Right hindlimb (tissue), 1 donor: Measurements from ENCODE around the gene GPR157.
A peak's percentile ranks its signal among the peaks of the same experiment; 100 is the strongest.
"Not testable (repeated sequence)": the region's sequence is repeated elsewhere in the genome, so short reads cannot be mapped to it uniquely, and the experiment has no call there.

Experiments used
- DNase-seq: peaks from one replicate; pipeline ENCODE4 v3.0.0-alpha.2; 2018

Gene GPR157

DNA sequence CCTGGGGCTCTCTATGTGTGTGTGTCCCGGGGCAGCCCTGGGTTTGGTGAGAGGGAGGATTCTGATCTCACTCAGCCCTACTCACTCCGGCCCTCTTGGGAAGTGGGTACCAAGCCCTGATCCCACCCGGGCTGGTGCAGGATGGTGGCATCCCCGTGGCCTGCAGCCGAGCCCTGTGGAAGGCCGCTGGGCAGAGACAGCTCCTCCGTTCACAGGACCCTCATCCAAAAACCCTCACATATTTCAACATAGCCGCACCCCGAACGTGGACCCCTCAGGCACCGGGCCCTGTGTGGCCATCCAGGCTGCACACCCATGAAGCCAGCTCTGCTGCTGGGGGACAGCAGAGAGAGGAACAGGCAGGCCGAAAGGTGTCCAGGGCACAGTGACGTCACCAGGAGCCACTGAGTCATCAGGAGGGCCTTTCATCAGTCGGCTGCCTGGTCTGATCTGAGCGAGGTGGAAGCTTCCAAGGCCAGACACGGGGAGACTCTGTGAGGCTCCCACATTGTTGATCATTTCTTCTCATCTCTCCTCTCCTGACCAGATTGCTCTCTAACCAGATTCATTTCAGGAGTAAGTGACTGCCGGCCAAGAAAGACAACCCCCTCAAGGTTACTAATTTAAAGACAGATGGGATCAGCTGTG, 16.2 kb upstream of the GPR157 start:
- no peak for DNase-seq

DNA sequence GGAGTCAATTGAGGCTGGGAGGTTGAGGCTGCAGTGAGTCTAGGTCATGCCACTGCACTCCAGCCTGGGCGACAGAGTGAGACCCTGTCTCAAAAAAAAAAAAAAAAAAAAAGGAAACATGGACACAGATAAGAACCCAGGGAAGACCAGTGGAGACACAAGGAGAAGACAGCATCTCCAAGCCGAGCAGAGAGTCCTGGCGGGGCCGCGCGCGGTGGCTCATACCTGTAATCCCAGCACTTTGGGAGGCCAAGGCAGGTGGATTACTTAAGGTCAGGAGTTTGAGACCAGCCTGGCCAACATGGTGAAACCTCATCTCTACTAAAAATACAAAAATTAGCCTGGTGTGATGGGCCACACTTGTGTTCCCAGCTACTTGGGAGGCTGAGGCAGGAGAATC, 15.6 kb upstream of the GPR157 start:
- DNase-seq = not testable (repeated sequence)

DNA sequence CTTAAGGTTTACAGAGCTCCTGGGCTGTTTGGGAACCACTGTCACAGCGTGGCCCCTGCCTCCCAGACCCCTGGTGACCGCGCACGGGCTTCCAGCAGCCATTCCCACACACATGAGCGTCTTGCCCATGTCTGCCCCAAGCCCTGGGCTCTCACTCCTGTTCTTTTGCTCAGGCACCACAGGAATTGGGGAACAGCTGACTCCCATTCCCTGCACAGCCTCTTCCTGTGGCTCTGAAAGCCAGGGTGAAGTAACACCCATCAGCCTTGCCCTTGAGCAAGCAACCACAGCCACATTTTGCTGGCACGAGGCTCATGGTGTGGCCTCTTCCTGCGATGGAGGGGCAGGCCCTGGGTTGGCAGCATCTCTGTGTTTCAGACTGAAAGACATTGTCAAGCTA, 14.3 kb upstream of the GPR157 start:
- no peak for DNase-seq

DNA sequence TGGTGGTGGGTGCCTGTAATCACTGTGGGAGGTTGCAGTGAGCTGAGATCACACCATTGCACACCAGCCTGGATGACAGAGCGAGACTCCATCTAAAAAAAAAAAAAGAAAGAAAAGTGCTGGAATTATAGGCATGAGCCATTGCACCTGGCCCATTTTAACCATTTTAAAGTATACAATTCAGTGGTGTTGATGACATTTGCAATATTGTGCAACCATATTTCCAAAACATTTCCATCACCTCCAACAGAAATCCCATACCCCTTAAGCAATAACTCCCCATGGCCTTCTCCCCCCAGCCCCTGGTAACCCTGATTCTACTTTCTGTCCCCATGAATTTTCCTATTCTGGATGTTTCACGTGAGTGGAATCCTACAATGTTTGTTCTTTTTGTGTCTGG, 11.0 kb upstream of the GPR157 start:
- no peak for DNase-seq

DNA sequence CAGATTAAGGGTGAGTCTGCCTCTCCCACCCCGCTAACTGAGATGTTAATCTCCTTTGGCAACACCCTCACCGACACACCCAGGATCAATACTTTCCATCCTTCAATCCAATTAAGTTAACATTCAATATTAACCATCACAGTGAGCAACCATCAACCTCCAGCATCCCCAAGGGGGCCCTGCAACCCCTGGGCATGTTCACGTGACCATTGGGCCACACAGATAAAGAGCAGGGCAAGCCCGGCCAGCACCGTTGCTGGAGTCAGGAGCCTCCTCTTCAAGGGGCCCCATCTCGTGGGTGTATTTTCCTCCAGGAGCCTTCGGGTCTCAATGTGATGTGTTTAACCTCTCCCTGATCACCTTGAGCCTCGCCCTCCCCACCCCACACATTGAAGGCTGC, 8.0 kb upstream of the GPR157 start:
- no peak for DNase-seq

DNA sequence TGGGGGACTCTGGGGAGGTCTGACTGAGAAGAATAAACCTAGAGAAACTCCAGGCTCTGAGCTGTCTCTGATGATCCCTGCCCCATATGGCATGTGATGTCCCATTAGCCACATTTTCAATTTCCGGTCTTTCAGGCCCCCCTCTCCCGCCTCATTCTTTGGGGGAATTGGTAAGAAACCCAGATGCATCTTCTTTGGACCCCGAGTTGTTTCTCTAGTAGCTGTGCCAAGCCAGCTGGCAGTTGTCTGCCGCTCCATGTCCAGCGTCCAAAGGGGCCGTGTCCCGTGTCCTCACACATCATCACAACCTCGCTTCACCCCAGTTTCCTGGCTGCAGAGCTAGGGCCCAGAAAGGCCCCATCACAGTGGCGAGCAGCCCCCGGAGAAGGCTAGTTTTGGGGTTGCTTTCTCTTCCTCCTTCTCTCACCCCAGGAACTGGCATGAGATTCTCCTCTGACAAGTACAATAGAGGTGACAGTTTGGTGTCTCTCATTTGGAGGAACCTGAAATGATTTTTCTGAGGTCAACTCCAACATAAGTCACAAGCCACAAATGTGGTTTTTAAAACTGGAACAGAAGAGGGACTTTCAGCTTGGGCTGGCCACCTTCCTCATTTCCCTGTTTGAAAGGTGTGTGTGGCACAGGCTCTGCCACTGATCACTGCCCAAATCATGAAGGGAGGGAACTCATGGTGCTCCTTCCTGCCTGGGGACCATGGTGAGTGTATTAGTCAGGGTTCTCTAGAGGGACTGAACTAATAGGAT, 6.4 kb upstream of the GPR157 start:
- no peak for DNase-seq

DNA sequence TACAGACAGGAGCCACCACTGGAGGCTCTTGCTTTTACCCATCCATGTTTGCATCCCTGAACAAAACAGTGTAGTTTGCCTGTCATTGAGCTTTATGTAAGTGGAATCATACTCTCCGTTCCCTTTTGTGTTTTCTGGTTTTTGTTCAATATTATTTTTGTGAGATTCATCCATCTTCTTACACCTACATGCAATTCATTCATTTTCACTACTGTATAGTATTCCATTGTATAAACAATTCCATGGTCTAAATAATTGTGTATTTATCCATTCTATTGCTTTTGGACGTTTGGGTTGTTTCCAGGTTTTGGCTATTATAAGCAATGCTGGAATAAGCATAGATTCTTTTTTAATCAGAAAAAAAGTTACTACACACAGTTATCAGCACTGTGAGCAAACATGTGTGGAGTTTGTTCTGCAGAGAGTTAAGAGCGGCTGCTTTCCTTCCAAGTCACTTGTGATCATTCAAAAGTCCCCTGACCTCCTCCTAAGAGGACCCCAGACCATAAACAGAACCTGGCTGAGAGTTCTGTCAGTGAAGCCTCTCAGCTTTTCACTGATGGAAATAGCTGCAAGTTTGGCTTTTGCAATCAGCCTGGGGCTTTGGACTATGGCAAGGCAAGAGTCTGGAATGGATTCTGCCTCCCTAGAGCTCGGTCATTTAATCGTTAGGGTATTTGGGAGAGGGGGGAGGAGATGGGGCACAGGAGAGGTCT, 5.1 kb upstream of the GPR157 start:
- no peak for DNase-seq

DNA sequence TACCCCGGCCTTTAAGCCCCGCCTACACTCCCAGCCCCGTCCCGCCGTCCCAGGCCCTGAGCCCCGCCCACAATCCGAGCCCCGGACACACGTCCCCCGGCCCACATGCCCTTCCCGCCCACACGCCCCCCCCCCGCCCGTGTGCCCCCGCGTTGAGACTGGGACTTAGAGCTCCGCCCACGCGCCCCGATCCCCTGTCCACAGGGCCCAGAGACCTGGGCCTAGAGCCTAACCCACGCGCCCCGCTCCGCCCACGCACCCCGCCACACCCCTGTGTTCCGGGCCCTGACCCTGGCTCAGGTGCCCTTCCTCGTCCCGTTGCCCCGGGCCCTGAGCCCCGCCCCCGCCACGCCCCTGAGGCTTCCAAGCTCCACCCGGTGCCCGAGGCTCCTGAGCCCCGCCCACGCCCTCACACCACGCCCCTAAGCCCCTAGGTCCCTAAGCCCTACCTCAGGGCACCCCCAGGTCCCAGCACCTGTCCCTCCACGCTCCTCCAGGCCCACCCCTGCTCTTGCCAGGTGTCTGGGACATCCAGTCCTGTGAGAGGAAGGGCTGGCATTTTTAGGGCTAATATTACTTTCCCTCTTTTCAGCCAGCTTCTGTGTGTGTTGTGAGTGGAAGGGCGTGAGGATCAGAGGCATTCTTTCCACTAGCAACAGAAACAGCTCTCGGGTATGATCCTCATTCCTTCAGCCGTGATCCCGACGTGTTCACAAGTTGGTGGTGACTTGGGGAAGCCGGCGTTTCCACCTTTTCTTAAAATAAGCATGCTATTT, 552 bp upstream of the GPR157 start:
- DNase-seq = peak; percentile 68

DNA sequence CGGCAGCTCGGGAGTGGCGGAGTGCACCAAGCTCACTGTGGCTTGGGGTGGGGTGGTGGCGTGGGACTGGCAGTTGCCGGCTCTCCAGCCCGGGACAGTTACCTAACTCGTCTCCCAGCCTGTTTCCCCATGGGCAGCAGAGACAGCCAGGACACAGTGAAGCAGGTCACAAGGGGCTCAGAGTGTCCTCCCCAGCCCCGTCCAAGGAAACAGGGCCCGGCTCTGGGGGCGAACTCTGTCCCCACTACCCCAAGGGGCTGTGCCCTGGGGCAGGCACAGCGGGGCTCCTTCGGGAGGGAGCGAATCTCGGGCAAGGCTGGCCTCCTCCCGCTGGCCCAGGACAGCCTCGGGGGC, 759 bp downstream of the GPR157 start:
- no peak for DNase-seq

DNA sequence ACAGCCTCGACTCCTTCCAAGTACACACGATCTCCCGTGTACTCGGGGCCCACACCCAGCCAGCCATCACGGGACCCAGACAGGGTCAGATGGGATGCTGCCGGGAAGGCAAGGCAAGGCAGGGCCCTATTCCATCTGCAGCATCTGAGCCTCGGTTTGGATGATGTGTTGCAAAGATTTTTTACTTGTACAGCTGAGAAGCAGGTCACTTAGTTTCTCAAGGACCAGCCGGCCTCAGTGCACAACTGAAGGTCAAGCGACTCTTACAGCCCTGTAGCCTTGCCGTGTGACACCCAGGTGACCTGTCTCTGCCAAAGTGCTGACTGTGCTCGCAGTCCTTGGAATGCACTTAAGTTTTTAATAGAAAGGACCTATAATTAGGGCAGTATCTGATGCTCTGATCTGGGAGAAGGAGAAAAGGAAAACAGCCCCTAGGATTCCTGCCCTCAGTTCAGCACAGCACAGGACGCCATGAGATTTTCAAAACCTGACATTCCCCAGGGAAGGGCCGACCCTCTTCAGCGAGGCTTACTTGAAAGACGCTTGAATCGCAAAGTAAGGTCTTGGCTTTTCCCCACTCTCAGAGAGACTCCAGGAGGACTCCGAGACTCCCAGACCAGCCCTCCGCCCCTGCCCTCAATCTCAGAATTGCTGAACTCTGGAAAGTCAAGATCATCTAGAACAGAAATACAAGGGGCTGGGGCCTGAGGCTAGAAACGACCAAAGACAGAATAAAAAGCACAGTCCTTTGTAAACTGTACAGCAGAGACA, 1.3 kb downstream of the GPR157 start:
- no peak for DNase-seq

DNA sequence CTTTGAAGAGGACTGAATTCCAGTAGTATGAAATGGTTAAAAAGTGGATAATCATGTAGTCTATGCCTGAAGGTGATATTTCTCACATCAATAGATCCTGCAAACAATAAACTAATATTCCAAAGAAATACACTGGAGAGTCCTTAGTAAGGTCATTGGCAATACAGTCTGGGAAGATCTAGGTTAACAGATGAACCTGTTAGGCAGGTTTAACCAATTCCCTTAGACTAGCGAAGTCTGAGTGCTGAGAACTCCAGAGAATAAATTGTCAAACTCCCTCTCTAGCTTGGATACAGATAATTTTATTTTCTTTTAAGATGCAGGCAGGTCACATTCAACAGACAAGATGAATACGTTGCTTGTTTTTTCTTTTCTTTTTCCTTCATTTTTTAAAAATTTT, 2.4 kb downstream of the GPR157 start:
- DNase-seq = no peak

DNA sequence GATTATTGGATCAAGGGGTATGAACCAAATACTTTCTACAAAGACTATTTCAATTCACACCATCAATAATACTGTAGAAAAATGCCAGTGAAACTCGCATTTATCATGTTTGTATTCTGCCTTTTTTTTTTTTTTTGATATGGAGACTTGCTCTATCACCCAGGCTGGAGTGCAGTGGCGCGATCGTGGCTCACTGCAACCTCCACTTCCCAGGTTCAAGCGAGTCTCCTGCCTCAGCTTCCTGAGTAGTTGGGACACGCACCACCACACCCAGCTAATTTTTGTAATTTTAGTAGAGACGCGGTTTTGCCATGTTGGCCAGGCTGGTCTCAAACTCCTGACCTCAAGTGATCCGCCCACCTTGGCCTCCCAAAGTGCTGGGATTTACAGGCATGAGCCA, 3.1 kb downstream of the GPR157 start:
- not testable (repeated sequence) for DNase-seq

DNA sequence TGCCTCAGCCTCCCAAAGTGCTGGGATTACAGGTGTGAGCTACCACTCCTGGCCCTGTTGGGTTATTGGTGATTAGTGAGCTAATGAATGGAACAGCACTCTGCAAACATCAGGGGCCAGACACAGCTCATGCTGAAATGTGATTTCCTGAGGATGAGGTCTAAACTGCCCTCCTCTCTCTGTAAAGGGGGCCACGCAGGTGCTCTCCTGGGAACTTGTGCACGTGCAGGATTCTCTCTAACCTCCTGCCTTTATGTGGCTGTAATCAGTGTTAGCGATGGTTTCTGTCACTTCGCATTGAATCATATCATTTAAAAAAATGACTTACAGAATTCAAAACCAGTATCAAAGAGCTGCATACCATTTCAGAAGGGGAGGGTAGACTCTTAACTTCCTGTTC, 3.6 kb downstream of the GPR157 start:
- DNase-seq = no peak

DNA sequence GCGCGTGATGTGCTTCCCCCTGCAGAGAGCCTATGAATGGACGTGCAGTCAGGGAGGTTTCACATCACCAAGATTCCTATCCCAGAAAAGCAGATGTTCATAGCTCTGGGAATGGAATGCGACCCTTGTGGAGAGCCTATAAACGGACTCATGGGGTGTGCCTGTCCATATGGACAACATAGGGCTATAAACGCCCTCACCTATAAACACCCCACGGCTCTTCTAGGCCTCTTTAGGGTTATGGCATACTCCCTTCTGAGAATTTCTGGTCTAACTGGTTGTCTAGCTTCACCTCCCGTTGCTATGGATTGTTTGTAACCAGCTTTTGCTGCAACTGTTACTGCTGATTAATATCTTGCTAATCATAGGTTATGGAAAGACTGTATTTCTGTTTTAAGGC, 4.5 kb downstream of the GPR157 start:
- DNase-seq = not testable (repeated sequence)

DNA sequence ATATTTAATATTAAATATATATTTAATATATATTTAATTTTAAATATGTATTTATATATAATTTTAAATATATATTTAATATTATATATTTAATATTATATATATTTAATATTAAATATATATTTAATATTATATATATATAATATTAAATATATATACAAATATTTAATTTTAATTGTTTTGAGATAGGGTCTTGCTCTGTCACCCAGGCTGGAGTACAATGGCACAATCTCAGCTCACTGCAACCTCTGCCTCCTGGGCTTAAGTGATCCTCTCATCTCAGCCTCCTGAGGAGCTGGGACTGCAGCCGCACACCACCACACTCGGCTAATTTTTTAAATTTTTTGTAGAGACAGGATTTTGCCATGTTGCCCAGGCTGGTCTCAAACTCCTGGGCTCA, 5.2 kb downstream of the GPR157 start:
- DNase-seq = not testable (repeated sequence)

DNA sequence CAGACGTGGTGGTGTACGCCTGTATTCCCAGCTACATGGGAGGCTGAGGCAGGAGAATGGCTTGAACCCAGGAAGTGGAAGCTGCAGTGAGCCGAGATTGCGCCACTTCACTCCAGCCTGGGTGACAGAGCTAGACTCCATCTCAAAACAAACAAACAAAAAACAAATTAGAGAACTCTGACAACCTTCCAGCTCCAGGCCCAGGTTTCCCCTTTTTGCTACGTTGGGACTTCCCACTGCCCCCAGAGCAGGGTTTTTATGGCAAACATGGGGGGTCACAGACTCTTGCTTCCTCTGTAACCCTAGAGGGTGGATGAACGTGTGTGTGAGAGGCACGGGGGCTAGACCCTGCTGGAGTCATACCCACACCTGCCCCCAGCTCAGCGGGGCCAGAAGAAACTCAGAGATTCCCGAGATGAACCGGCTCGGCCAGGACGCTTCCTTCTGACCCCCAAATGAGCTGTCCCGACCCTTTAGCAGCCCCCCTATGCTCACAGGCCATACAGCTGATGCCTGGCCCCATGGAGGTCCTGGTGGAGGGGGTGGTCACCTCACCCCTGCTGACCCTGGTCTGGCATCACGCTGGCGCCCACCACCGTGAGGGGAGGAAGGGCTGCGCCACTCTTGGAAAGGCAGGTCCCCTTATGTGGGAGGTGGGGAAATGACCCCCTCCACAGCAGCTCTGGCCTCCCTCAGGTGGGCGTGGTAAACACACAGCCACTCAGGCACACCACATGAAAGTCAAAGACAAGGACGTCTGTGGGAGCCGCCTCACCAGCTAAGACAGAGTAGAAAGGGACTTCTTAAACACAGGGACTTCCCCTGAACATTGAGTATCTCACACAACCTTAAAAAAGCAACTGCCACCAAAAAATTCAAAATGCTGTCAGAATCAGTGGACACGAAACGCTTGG, 7.1 kb downstream of the GPR157 start:
- DNase-seq = no peak

DNA sequence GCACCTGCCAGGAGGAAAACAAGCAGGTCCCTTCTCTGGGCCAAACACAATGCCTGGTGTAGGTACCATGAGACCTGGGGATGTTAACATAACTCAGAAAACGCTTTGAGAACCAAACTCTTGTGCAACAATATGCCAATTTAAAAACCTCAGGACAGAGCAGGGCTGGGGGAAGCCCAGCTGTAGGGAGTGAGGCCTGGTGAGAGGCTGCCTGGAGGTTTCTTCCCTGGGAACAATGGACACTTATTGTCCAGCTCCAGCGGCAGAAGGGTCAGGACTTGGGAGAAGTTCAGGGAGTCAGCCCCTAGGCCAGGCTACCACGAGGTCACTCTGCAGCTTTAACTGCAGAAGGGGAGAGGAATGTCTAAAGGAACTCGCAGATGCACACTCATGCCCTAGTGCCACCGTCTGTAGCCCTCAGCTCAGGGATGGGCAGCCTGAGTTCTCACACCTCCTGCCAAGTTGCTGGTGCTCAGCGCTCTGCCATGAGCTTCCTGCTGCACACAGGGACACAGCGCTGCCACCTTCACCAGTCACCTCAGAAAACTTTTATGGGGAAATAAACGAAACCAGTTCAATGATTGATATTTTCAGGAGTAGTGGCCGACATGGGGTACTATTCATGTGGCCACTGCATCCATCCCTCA, 8.5 kb downstream of the GPR157 start:
- DNase-seq = no peak

DNA sequence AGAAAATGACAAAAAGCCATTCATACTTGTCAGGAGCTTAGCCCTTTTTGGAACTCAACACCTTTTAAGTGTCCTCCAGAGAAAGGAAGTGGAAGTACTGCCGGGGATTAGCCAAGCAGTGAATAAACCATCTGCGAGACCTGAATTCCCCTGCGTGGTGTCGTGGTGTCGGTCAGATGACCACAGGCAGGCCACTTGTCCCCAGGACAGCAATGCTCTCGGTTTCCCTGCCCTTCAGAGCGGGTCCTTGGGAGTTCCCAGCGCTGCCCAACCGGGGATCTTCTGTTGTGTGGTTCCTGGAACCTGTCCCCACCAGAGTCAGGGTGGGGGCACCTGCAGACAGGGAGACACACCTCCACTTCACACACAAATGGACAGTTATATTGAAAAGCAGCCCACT, 9.2 kb downstream of the GPR157 start:
- DNase-seq = no peak

DNA sequence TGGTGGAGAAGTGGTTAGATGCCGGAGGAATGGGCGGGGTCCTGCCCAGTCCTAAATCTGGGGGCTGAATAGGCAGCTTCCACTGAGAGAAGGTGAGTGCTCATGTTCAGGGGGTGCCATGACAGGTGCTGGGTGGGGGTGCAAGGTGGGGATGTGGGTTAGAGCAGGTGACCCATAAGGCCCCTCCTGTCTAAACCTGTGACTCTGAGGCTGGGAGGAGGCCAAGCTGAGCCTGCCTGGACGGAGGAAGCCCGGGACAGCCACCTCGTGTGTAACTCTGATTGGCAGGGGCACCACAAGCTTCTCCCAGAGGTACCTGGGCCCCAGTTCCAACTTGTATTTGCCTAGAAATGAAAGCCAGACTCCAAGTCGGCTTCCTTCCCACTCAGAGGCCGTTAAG, 10.7 kb downstream of the GPR157 start:
- DNase-seq = no peak

DNA sequence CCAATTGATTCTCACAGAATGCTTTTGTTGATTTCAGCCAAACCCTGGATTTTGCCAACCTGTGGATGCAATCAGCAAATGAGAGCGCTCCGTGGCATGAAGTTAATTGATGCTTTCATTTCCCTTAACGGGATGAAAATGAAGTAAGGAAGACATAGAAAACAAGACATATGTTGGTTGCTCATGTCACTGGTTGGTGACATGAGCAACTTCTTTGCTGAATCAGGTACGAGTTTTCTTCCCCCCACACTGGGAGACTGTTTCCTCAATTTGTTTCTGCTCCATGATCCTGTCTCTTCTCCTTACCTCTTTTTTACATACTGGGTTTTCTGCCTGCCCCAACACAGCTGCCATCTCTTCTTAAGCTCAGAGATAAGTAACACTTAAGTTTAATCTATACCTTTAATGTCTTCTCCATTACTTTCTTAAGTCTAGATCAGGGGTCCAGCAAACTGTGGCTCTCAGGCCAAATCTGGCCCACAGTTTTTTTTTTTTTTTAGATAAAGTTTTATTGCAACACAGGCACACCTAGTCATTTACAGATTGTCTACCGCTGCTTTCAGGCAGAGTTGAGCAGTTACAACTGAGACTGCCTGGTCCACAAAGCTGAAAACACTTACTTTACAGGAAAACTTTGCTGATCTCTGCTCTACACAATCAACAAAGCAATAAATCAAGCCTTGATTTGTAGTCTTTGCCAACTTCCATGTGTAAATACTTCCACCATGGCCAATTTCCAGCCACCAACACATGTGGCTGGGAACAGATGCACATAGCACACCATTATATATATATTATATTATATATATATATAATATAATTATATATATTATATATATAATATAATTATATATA, 13.3 kb downstream of the GPR157 start:
- DNase-seq = no peak
